GM18909 (cell line): ENCODE measurements around the gene SRGAP1.
"Not testable (repeated sequence)": the region's sequence is repeated elsewhere in the genome, so short reads cannot be mapped to it uniquely, and the experiment has no call there.

Experiments
- ATAC-seq: cut with Tn5 transposase; IDR thresholded peaks from one replicate; pipeline ENCODE4 v1.9.1; 2021; ENCODE audit warnings: mild to moderate bottlenecking; ENCODE audit not compliant: unreplicated experiment, poor library complexity

Gene SRGAP1

GRCh38 chr12:64066776-64067175 is 222.3 kb downstream of the SRGAP1 start:
- ATAC-seq, result no peak

- ATAC-seq, result no peak
These were observed 226.0 kb downstream of the SRGAP1 start for GRCh38 chr12:64070454-64070853.

- ATAC-seq, result no peak
These were observed 228.5 kb downstream of the SRGAP1 start for GRCh38 chr12:64072916-64073575.

GRCh38 chr12:64076565-64076964 is 232.1 kb downstream of the SRGAP1 start:
- ATAC-seq, result not testable (repeated sequence)

GRCh38 chr12:64077922-64078321 is 233.4 kb downstream of the SRGAP1 start:
- ATAC-seq, result no peak

GRCh38 chr12:64080319-64081007 is 236.0 kb downstream of the SRGAP1 start:
- no peak for ATAC-seq

- ATAC-seq, result no peak
These were observed 236.5 kb downstream of the SRGAP1 start for GRCh38 chr12:64081008-64081404.

- no peak for ATAC-seq
These were observed 237.6 kb downstream of the SRGAP1 start for GRCh38 chr12:64082116-64082515.

- no peak for ATAC-seq
These were observed 238.4 kb downstream of the SRGAP1 start for GRCh38 chr12:64082866-64083268.

- no peak for ATAC-seq
These were observed 239.0 kb downstream of the SRGAP1 start for GRCh38 chr12:64083285-64084210.

GRCh38 chr12:64085154-64085553 is 240.7 kb downstream of the SRGAP1 start:
- no peak for ATAC-seq

- no peak for ATAC-seq
These were observed 241.5 kb downstream of the SRGAP1 start for GRCh38 chr12:64085996-64086395.

- no peak for ATAC-seq
These were observed 242.4 kb downstream of the SRGAP1 start for GRCh38 chr12:64086946-64087345.

- no peak for ATAC-seq
These were observed 243.3 kb downstream of the SRGAP1 start for GRCh38 chr12:64087761-64088160.

GRCh38 chr12:64088431-64089349 is 244.2 kb downstream of the SRGAP1 start:
- ATAC-seq, result no peak

GRCh38 chr12:64090047-64090446 is 245.5 kb downstream of the SRGAP1 start:
- ATAC-seq, result no peak

GRCh38 chr12:64091186-64091585 is 246.7 kb downstream of the SRGAP1 start:
- ATAC-seq, result no peak

GRCh38 chr12:64092507-64093196 is 248.2 kb downstream of the SRGAP1 start:
- no peak for ATAC-seq

- ATAC-seq, result no peak
These were observed 249.2 kb downstream of the SRGAP1 start for GRCh38 chr12:64093689-64094088.
